WTC11 (cell line): Measurements from ENCODE around the gene RGS9. TPM values are rescaled to one million over a fixed set of nuclear protein-coding genes. Genes with fewer than 3 reads are reported as not detected.
A peak's percentile ranks its signal among the peaks of the same experiment; 100 is the strongest.

Experiments used
- ATAC-seq: fragments of 200-7000 bp; cut with Tn5 transposase; 2 replicates; pipeline ENCODE4 v1.10.0; 2021; ENCODE audit warnings: mild to moderate bottlenecking, moderate library complexity
- CTCF ChIA-PET: fragments of 300-600 bp; sonication (Branson Sonifier 250); formaldehyde crosslinking; loops from one replicate; lab custom pipeline; 2021; ENCODE audit warnings: antibody characterized with exemption; lab: Charles Lee
- POLR2A ChIA-PET: fragments of 350-600 bp; sonication (Branson Sonifier 250); formaldehyde crosslinking; loops from one replicate; lab custom pipeline; 2021; ENCODE audit warnings: antibody characterized with exemption; lab: Charles Lee
- DNase-seq: peaks from one replicate; pipeline ENCODE4 v3.0.0; 2021; ENCODE audit warnings: low spot score
- H3K27ac Mint-ChIP-seq: 2 replicates; pipeline ENCODE4 v1.8.0; 2021; ENCODE audit warnings: mixed read lengths
- H3K27me3 Mint-ChIP-seq: 2 replicates; pipeline ENCODE4 v1.8.0; 2021; ENCODE audit warnings: low read depth, mild to moderate bottlenecking, moderate library complexity, mixed read lengths
- H3K36me3 Mint-ChIP-seq: 2 replicates; pipeline ENCODE4 v1.8.0; 2021; ENCODE audit warnings: mixed read lengths
- H3K4me1 Mint-ChIP-seq: 2 replicates; pipeline ENCODE4 v1.8.0; 2022; ENCODE audit warnings: mixed read lengths
- H3K4me3 Mint-ChIP-seq: 2 replicates; pipeline ENCODE4 v1.8.0; 2021; ENCODE audit warnings: mild to moderate bottlenecking, moderate library complexity, mixed read lengths
- H3K9me3 Mint-ChIP-seq: 2 replicates; pipeline ENCODE4 v1.8.0; 2021; ENCODE audit warnings: mixed read lengths
- ATF1 ChIP-seq: sonication (generic); formaldehyde crosslinking; IDR thresholded peaks from 2 replicates; pipeline ENCODE4 v1.8.1; 2023; ENCODE audit warnings: mild to moderate bottlenecking, moderate library complexity, missing genetic modification reagents
- CBFB ChIP-seq: sonication (generic); formaldehyde crosslinking; IDR thresholded peaks from 2 replicates; pipeline ENCODE4 v1.8.1; 2022; ENCODE audit warnings: mild to moderate bottlenecking, low read depth, missing genetic modification reagents
- JAZF1 ChIP-seq: fragments of 250-450 bp; sonication (Bioruptor Pico); IDR thresholded peaks from 2 replicates; pipeline ENCODE4 v1.9.0; 2021; ENCODE audit warnings: moderate library complexity, mild to moderate bottlenecking, inconsistent platforms
- MXD4 ChIP-seq: fragments of 250-450 bp; sonication (Bioruptor Pico); IDR thresholded peaks from 2 replicates; pipeline ENCODE4 v1.8.0; 2021; ENCODE audit warnings: mild to moderate bottlenecking, moderate library complexity, borderline replicate concordance
- NFATC4 ChIP-seq: fragments of 250-450 bp; sonication (Bioruptor Pico); IDR thresholded peaks from 2 replicates; pipeline ENCODE4 v1.9.0; 2021; ENCODE audit warnings: mild to moderate bottlenecking
- NR1H2 ChIP-seq: sonication (generic); formaldehyde crosslinking; IDR thresholded peaks from 2 replicates; pipeline ENCODE4 v1.9.0; 2021; ENCODE audit warnings: mild to moderate bottlenecking, moderate library complexity, missing genetic modification reagents
- TEAD4 ChIP-seq: sonication (generic); formaldehyde crosslinking; IDR thresholded peaks from 2 replicates; pipeline ENCODE4 v1.8.0; 2022; ENCODE audit warnings: mild to moderate bottlenecking, missing genetic modification reagents
- ZNF219 ChIP-seq: sonication (generic); formaldehyde crosslinking; IDR thresholded peaks from 2 replicates; pipeline ENCODE4 v1.8.0; 2023; ENCODE audit warnings: missing genetic modification reagents, mild to moderate bottlenecking, borderline replicate concordance
- ZNF232 ChIP-seq: sonication (generic); formaldehyde crosslinking; IDR thresholded peaks from 2 replicates; pipeline ENCODE4 v1.8.0; 2022; ENCODE audit warnings: mild to moderate bottlenecking, missing genetic modification reagents
- ZNF263 ChIP-seq: sonication (generic); formaldehyde crosslinking; IDR thresholded peaks from 2 replicates; pipeline ENCODE4 v1.8.1; 2022; ENCODE audit warnings: low read depth, mild to moderate bottlenecking, moderate library complexity, missing genetic modification reagents
- ZNF416 ChIP-seq: fragments of 250-450 bp; sonication (Bioruptor Pico); IDR thresholded peaks from 2 replicates; pipeline ENCODE4 v1.9.0; 2021; ENCODE audit warnings: mild to moderate bottlenecking, inconsistent platforms
- total RNA-seq: library from RNA; stranded (reverse); gene quantifications from 3 replicates; pipeline ENCODE4 v1.2.3, GENCODE V29; 2021
- TF ChIP-seq, protein P1 (sequence below): sonication (generic); formaldehyde crosslinking; IDR thresholded peaks from 2 replicates; pipeline ENCODE4 v1.8.1; 2023; ENCODE audit warnings: mild to moderate bottlenecking, missing genetic modification reagents, borderline replicate concordance
- TF ChIP-seq, protein P2 (sequence below): sonication (generic); formaldehyde crosslinking; IDR thresholded peaks from 2 replicates; pipeline ENCODE4 v1.8.0; 2023; ENCODE audit warnings: missing genetic modification reagents
- TF ChIP-seq, protein P3 (sequence below): sonication (generic); formaldehyde crosslinking; IDR thresholded peaks from 2 replicates; pipeline ENCODE4 v1.8.1; 2022; ENCODE audit warnings: low read depth, missing genetic modification reagents, borderline replicate concordance
- TF ChIP-seq, protein P4 (sequence below): fragments of 250-450 bp; sonication (Bioruptor Pico); IDR thresholded peaks from 2 replicates; pipeline ENCODE4 v1.8.0; 2021; ENCODE audit warnings: mild to moderate bottlenecking
- TF ChIP-seq, protein P5 (sequence below): sonication (generic); formaldehyde crosslinking; IDR thresholded peaks from 2 replicates; pipeline ENCODE4 v1.8.1; 2022; ENCODE audit warnings: mild to moderate bottlenecking, moderate library complexity, missing genetic modification reagents
- TF ChIP-seq, protein P6 (sequence below): sonication (generic); formaldehyde crosslinking; IDR thresholded peaks from 2 replicates; pipeline ENCODE4 v1.8.1; 2022; ENCODE audit warnings: mild to moderate bottlenecking, missing genetic modification reagents, moderate library complexity, borderline replicate concordance
- TF ChIP-seq, protein P7 (sequence below): fragments of 200-600 bp; IDR thresholded peaks from 2 replicates; pipeline ENCODE4 v1.8.0; 2022; ENCODE audit warnings: antibody characterized with exemption

RGS9 gene
- total RNA-seq, 1 experiment from 2014 or later, result 11.3 TPM

DNA sequence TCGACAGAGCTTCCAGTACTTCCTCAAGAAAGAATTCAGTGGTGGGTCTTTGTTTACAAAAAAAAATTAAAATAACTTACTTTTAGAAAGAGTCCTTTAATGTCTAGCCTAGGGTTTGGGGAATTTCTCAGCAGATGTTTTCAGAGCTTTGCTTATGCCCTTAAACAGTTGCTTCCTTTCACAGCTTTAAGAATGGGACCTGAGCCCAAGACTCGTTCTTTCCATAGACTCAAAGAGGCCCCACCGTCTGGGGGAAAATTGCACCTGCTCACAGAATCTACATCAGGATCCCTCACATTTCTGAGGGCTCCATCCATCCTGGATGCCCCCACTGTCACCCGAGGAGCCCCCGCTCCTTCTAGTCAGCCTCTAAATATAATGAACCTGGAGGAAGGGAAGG, 60.0 kb downstream of the RGS9 start (continued):
- TF ChIP-seq, protein P1, sequence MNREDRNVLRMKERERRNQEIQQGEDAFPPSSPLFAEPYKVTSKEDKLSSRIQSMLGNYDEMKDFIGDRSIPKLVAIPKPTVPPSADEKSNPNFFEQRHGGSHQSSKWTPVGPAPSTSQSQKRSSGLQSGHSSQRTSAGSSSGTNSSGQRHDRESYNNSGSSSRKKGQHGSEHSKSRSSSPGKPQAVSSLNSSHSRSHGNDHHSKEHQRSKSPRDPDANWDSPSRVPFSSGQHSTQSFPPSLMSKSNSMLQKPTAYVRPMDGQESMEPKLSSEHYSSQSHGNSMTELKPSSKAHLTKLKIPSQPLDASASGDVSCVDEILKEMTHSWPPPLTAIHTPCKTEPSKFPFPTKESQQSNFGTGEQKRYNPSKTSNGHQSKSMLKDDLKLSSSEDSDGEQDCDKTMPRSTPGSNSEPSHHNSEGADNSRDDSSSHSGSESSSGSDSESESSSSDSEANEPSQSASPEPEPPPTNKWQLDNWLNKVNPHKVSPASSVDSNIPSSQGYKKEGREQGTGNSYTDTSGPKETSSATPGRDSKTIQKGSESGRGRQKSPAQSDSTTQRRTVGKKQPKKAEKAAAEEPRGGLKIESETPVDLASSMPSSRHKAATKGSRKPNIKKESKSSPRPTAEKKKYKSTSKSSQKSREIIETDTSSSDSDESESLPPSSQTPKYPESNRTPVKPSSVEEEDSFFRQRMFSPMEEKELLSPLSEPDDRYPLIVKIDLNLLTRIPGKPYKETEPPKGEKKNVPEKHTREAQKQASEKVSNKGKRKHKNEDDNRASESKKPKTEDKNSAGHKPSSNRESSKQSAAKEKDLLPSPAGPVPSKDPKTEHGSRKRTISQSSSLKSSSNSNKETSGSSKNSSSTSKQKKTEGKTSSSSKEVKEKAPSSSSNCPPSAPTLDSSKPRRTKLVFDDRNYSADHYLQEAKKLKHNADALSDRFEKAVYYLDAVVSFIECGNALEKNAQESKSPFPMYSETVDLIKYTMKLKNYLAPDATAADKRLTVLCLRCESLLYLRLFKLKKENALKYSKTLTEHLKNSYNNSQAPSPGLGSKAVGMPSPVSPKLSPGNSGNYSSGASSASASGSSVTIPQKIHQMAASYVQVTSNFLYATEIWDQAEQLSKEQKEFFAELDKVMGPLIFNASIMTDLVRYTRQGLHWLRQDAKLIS (CRISPR knock-in tag), result no peak
- no peak for TF ChIP-seq NFATC4 (CRISPR knock-in tag)
- TF ChIP-seq, protein P2, sequence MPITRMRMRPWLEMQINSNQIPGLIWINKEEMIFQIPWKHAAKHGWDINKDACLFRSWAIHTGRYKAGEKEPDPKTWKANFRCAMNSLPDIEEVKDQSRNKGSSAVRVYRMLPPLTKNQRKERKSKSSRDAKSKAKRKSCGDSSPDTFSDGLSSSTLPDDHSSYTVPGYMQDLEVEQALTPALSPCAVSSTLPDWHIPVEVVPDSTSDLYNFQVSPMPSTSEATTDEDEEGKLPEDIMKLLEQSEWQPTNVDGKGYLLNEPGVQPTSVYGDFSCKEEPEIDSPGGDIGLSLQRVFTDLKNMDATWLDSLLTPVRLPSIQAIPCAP (CRISPR knock-in tag), result no peak
- TF ChIP-seq, protein P3, sequence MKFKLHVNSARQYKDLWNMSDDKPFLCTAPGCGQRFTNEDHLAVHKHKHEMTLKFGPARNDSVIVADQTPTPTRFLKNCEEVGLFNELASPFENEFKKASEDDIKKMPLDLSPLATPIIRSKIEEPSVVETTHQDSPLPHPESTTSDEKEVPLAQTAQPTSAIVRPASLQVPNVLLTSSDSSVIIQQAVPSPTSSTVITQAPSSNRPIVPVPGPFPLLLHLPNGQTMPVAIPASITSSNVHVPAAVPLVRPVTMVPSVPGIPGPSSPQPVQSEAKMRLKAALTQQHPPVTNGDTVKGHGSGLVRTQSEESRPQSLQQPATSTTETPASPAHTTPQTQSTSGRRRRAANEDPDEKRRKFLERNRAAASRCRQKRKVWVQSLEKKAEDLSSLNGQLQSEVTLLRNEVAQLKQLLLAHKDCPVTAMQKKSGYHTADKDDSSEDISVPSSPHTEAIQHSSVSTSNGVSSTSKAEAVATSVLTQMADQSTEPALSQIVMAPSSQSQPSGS (CRISPR knock-in tag), result no peak
- TF ChIP-seq ZNF416 (CRISPR knock-in tag), result no peak
- TF ChIP-seq TEAD4, result no peak
- TF ChIP-seq, protein P4, sequence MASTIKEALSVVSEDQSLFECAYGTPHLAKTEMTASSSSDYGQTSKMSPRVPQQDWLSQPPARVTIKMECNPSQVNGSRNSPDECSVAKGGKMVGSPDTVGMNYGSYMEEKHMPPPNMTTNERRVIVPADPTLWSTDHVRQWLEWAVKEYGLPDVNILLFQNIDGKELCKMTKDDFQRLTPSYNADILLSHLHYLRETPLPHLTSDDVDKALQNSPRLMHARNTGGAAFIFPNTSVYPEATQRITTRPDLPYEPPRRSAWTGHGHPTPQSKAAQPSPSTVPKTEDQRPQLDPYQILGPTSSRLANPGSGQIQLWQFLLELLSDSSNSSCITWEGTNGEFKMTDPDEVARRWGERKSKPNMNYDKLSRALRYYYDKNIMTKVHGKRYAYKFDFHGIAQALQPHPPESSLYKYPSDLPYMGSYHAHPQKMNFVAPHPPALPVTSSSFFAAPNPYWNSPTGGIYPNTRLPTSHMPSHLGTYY (CRISPR knock-in tag), result no peak
- TF ChIP-seq, protein P5, sequence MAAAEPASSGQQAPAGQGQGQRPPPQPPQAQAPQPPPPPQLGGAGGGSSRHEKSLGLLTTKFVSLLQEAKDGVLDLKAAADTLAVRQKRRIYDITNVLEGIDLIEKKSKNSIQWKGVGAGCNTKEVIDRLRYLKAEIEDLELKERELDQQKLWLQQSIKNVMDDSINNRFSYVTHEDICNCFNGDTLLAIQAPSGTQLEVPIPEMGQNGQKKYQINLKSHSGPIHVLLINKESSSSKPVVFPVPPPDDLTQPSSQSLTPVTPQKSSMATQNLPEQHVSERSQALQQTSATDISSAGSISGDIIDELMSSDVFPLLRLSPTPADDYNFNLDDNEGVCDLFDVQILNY (CRISPR knock-in tag), result no peak
- no peak for TF ChIP-seq NR1H2 (CRISPR knock-in tag)
- TF ChIP-seq MXD4 (CRISPR knock-in tag), result no peak
- TF ChIP-seq ZNF219, result no peak
- TF ChIP-seq, protein P6, sequence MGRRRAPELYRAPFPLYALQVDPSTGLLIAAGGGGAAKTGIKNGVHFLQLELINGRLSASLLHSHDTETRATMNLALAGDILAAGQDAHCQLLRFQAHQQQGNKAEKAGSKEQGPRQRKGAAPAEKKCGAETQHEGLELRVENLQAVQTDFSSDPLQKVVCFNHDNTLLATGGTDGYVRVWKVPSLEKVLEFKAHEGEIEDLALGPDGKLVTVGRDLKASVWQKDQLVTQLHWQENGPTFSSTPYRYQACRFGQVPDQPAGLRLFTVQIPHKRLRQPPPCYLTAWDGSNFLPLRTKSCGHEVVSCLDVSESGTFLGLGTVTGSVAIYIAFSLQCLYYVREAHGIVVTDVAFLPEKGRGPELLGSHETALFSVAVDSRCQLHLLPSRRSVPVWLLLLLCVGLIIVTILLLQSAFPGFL (CRISPR knock-in tag), result no peak
- no peak for TF ChIP-seq ZNF232 (CRISPR knock-in tag)
- TF ChIP-seq JAZF1 (CRISPR knock-in tag), result no peak
- no peak for TF ChIP-seq CBFB (CRISPR knock-in tag)

DNA sequence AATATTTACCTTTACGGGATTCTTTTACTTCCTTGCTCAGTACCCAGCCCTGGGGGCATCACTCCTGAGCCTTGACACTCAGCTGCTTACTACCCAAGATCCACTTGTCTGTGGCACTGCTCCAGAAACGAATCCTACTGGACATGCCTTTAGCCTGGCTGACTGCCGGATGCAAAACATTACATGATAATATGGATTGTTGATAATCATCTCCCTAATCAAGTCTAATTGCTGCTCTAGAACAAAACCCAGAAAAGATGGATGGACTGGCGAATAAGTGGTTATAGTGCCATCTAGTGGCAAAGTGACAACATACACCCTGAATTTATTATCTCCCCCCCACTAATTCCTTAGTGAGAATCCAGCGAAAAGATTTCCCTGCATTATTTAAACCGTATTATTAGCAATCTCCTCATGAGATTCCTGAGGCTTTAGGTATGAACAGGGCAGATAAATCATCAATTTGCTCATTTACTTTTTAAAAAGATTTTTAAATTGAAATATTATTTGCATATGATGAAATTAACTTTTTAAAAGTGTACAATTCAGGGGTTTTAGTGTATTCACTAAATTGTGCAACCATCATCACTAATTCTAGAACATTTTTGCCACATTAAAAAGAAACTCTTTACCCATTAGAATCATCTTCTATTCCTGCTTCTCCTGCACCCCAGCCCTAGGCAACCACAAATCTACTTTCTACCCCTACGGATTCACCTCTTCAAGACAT, 61.6 kb downstream of the RGS9 start:
- DNase-seq (no peak), ATAC-seq (peak; percentile 35)
- Mint-ChIP-seq H3K27ac (no peak overlapping the region), H3K9me3 (no peaks in the 10 kb centered on the region), H3K27me3 (no peaks in the 10 kb centered on the region), H3K4me1 (0 out of 2 replicates have a peak, but pooled peaks cover 3% of the 10 kb centered on the region), H3K4me3 (no peak overlapping the region), H3K36me3 (no peaks in the 10 kb centered on the region)
- POLR2A ChIA-PET, result no interaction called here
- CTCF ChIA-PET, result interaction anchor here (0.5 to 2.2 kb wide), 8 partner anchors 11 to 1111 kb away, joined by 3 to 10 read pairs (median 4); partner anchors contain the start of gene RGS9
- TF ChIP-seq ATF1 (CRISPR knock-in tag), result no peak
- TF ChIP-seq TEAD4, result no peak
- TF ChIP-seq ZNF263 (CRISPR knock-in tag), result no peak
- TF ChIP-seq, protein P7, sequence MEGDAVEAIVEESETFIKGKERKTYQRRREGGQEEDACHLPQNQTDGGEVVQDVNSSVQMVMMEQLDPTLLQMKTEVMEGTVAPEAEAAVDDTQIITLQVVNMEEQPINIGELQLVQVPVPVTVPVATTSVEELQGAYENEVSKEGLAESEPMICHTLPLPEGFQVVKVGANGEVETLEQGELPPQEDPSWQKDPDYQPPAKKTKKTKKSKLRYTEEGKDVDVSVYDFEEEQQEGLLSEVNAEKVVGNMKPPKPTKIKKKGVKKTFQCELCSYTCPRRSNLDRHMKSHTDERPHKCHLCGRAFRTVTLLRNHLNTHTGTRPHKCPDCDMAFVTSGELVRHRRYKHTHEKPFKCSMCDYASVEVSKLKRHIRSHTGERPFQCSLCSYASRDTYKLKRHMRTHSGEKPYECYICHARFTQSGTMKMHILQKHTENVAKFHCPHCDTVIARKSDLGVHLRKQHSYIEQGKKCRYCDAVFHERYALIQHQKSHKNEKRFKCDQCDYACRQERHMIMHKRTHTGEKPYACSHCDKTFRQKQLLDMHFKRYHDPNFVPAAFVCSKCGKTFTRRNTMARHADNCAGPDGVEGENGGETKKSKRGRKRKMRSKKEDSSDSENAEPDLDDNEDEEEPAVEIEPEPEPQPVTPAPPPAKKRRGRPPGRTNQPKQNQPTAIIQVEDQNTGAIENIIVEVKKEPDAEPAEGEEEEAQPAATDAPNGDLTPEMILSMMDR, result peak; percentile 68
